Calu3 (cell line): ENCODE results near the gene GRAMD1B. TPM values are rescaled to one million over a fixed set of nuclear protein-coding genes. Genes with fewer than 3 reads are reported as not detected.

Experiments used
- BruUV-seq: library from RNA; stranded (reverse); fragments of 400-500 nt; replicated peaks from 2 replicates; lab custom pipeline; 2021; lab: Mats Ljungman, UMichigan
- CTCF ChIA-PET: fragments of 300-600 bp; sonication (Branson Sonifier 250); formaldehyde crosslinking; loops from one replicate; lab custom pipeline; 2022; ENCODE audit warnings: antibody characterized with exemption; lab: Charles Lee
- DNase-seq: peaks from one replicate; pipeline ENCODE4 v3.0.0; 2022
- H3K27ac Mint-ChIP-seq: one replicate; pipeline ENCODE4 v1.8.0; 2022; ENCODE audit warnings: mixed read lengths; ENCODE audit not compliant: unreplicated experiment
- H3K27me3 Mint-ChIP-seq: one replicate; pipeline ENCODE4 v1.8.0; 2022; ENCODE audit warnings: mixed read lengths; ENCODE audit not compliant: unreplicated experiment
- H3K36me3 Mint-ChIP-seq: one replicate; pipeline ENCODE4 v1.8.0; 2022; ENCODE audit warnings: mild to moderate bottlenecking, moderate library complexity, mixed read lengths; ENCODE audit not compliant: insufficient read depth, unreplicated experiment
- H3K4me1 Mint-ChIP-seq: one replicate; pipeline ENCODE4 v1.8.0; 2022; ENCODE audit warnings: mild to moderate bottlenecking, low read depth, mixed read lengths; ENCODE audit not compliant: unreplicated experiment
- H3K4me3 Mint-ChIP-seq: one replicate; pipeline ENCODE4 v1.8.0; 2022; ENCODE audit warnings: mild to moderate bottlenecking, low read depth, moderate library complexity, mixed read lengths; ENCODE audit not compliant: unreplicated experiment
- H3K9me3 Mint-ChIP-seq: one replicate; pipeline ENCODE4 v1.8.0; 2022; ENCODE audit warnings: low read depth, mixed read lengths; ENCODE audit not compliant: unreplicated experiment
- intact Hi-C: fragments of 100-400 bp; cut with micrococcal nuclease; formaldehyde crosslinking; loops from one replicate; pipeline ENCODE4 v1.10.0; 2022; ENCODE audit not compliant: unreplicated experiment
- microRNA-seq: library from miRNA; unstranded; fragments of <30 nt; microRNA quantifications from one replicate; pipeline ENCODE4 v1.2.0, GENCODE V29; 2022
- total RNA-seq: library from RNA; stranded (reverse); gene quantifications from 2 replicates; pipeline ENCODE4 v1.2.3, GENCODE V29; 2022
- TF ChIP-seq, protein P1 (sequence below): fragments of 200-600 bp; IDR thresholded peaks from one replicate; pipeline ENCODE4 v1.8.0; 2022; ENCODE audit warnings: antibody characterized with exemption; ENCODE audit not compliant: unreplicated experiment

GRAMD1B gene
- total RNA-seq, 1 experiment from 2014 or later = 5.9 TPM

DNA sequence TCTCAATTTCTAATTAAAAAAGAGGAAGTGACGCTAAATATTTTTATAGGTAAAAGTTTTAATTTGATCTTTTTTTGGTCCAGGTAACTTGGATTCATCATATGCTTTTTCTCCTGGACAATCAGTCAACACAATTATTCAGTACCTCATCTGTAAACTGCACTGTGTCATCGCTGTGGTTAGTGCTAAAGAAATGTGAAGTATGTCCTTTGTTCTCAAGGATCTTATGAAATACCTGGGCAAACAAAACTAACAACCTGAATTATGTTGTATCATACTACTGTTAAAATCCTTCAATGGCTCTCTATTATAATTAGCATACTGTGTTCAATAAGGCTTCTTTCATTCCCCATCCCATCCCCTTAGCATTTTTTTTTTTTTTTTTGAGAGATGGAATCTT is 244.2 kb downstream of the GRAMD1B start:
- no TSS peak for BruUV-seq
- peaks cover 14% of the 10 kb centered on the region for H3K27me3 Mint-ChIP-seq
- no peak for DNase-seq
- H3K9me3 Mint-ChIP-seq = no peaks in the 10 kb centered on the region
- no peak overlapping the region for H3K4me3 Mint-ChIP-seq
- no peaks in the 10 kb centered on the region for H3K36me3 Mint-ChIP-seq
- no peaks in the 10 kb centered on the region for H3K4me1 Mint-ChIP-seq
- CTCF ChIA-PET = no interaction called here
- TF ChIP-seq, protein P1, sequence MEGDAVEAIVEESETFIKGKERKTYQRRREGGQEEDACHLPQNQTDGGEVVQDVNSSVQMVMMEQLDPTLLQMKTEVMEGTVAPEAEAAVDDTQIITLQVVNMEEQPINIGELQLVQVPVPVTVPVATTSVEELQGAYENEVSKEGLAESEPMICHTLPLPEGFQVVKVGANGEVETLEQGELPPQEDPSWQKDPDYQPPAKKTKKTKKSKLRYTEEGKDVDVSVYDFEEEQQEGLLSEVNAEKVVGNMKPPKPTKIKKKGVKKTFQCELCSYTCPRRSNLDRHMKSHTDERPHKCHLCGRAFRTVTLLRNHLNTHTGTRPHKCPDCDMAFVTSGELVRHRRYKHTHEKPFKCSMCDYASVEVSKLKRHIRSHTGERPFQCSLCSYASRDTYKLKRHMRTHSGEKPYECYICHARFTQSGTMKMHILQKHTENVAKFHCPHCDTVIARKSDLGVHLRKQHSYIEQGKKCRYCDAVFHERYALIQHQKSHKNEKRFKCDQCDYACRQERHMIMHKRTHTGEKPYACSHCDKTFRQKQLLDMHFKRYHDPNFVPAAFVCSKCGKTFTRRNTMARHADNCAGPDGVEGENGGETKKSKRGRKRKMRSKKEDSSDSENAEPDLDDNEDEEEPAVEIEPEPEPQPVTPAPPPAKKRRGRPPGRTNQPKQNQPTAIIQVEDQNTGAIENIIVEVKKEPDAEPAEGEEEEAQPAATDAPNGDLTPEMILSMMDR = no peak
- intact Hi-C loops = no loop called here
- H3K27ac Mint-ChIP-seq = no peak overlapping the region

Small RNAs within 50 kb of the gene (microRNA-seq; reads per million reads assigned to microRNA genes)
- gene MIR4493 = not detected

Other genes starting within 250 kb of the GRAMD1B start
- not detected in 2 replicates for gene CLMP, start 235.0 kb upstream of the GRAMD1B start, total RNA-seq
- 0.10 and 0.45 TPM in 2 replicates for gene SCN3B, start 224.4 kb downstream of the GRAMD1B start, total RNA-seq